SK-N-MC (cell line): ENCODE measurements around the gene NACA2.

Source experiments
- EZH2 ChIP-seq: fragments of 200-600 bp; sonication (generic); IDR thresholded peaks from one replicate; pipeline ENCODE4 v1.6.1; 2017; ENCODE audit warnings: antibody characterized with exemption
- POLR2AphosphoS5 ChIP-seq: IDR thresholded peaks from 2 replicates; pipeline ENCODE4 v1.6.1; 2012; ENCODE audit warnings: mild to moderate bottlenecking, low read depth, low read length, borderline replicate concordance

DNA sequence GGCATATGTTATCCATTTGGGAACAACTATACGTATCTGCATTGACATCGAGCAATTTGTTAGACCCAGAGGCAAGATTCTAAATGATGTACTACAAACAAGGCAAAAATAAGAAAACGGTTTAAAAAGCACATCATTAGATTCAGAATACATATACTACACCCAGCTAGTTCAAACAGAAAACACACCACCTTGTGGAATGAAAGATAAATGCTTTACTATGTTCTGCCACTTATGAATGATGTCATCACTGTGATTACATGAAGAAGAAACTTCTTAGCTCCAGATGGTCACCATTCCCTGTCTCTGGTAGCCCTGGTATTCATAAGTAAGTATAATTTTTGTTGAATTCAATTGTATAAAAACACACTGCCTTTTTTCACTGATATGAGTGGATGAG lies 7.8 kb downstream of the NACA2 start:
- TF ChIP-seq EZH2 (no peak), POLR2AphosphoS5 (no peak)
